ENCODE data around the gene RDH8.

The RDH8 gene

DNA sequence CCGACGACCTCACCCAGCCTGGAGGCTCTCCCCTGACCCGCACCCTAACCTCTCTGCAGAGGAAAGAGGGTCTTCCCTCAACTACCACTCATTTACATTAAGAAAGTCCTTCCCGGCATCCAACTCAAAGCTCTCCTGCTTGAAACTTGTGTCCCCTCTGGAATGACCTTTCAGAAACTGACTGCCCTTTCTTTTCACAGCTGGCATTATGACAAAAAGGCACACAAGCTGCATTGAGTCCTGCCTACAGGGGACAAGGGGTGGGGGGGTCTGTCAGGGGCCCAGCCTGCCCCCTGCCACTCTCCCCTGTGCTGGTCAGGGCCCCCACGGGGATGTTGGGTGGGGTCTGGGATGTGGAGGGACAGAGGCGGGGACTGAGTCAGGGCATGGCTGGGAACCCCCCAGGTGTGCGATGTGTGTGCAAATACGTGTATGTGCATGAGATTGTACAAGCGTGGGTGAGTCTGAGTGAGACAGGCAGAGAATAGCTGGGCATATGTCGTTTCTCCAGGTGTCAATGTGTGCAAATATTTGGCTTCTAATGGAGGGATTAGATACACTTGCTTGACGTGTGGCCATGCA lies 5.0 kb upstream of the RDH8 start:
- in situ Hi-C loops (cut with HindIII; ENCODE audit: low sequenced_read_pairs), result no loop called here
- no peak overlapping the region for H3K4me3 ChIP-seq (ENCODE audit: low read depth, low read length)
- no peak for DNase-seq (ENCODE audit: low read depth)
- TF ChIP-seq, protein P1, sequence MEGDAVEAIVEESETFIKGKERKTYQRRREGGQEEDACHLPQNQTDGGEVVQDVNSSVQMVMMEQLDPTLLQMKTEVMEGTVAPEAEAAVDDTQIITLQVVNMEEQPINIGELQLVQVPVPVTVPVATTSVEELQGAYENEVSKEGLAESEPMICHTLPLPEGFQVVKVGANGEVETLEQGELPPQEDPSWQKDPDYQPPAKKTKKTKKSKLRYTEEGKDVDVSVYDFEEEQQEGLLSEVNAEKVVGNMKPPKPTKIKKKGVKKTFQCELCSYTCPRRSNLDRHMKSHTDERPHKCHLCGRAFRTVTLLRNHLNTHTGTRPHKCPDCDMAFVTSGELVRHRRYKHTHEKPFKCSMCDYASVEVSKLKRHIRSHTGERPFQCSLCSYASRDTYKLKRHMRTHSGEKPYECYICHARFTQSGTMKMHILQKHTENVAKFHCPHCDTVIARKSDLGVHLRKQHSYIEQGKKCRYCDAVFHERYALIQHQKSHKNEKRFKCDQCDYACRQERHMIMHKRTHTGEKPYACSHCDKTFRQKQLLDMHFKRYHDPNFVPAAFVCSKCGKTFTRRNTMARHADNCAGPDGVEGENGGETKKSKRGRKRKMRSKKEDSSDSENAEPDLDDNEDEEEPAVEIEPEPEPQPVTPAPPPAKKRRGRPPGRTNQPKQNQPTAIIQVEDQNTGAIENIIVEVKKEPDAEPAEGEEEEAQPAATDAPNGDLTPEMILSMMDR (IDR thresholded peaks at IDR 0.05; ENCODE audit: low read depth, low read length, missing control alignments), result no peak

DNA sequence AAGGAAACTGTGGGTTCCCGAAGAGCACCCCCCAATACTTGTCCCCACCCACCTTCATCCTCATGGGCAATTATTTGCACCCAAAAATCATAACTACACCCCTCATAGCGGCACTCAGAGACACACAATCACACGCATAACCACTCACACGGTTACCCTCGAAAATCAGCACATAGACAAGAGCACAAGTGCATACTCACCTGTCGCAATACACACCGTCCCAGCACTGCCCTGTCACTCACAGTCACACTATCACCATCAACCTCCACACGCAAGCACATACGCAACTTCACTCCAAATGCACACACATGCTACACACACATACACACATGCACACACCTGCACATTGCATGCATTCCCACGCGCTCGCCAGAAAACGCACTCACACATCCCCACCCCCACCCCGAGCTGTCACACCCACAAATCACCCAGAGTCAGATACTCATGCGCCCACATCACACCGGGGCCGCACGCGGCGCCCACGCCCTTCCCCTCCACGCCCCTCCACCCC lies 3.5 kb upstream of the RDH8 start:
- in situ Hi-C loops (cut with HindIII; ENCODE audit: low sequenced_read_pairs), result loop anchor here (5.0 kb wide), 1 partner anchor 77 kb away; no protein-coding TSS in a partner anchor
- DNase-seq (ENCODE audit: low read depth), result no peak
- peak overlapping the region; percentile 16 for H3K4me3 ChIP-seq (ENCODE audit: low read depth, low read length)
- TF ChIP-seq, protein P1 (IDR thresholded peaks at IDR 0.05; ENCODE audit: low read depth, low read length, missing control alignments), result no peak

DNA sequence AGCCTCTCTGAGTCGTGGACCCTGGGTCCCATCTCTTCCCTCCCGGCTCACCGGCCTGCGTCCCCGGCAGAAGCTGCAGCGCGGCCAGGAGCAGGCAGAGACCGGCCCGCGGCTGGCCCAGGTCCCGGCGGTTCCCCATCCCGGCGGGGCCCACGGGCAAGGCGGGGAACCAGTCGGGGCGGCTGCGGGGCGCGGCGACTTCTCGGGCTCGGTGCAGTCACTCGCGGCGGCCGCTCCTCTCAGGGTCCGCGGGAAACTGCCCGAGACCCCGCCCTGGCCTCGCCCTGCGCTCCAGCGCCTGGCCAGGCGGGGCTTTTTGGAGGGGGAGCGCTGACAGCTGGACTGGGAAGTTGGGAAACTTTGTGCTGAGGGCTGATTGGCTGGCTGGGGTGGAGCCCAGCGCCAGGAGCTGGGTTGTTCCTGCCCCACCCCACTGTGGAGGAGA lies 3.0 kb upstream of the RDH8 start, which contains the start of gene COL5A3:
COL5A3 (minus strand) TSS at position 258 of the 445 bp plus-strand sequence; CDS start at position 139, 119 bp downstream.
- H3K4me3 ChIP-seq (ENCODE audit: low read depth, low read length), result peak within 1 kb of the TSS; percentile 16
- in situ Hi-C loops (cut with HindIII; ENCODE audit: low sequenced_read_pairs), result loop anchor here (5.0 kb wide), 1 partner anchor 78 kb away; no protein-coding TSS in a partner anchor
- DNase-seq (ENCODE audit: low read depth), result no peak
- TF ChIP-seq, protein P1 (IDR thresholded peaks at IDR 0.05; ENCODE audit: low read depth, low read length, missing control alignments), result no peak

DNA sequence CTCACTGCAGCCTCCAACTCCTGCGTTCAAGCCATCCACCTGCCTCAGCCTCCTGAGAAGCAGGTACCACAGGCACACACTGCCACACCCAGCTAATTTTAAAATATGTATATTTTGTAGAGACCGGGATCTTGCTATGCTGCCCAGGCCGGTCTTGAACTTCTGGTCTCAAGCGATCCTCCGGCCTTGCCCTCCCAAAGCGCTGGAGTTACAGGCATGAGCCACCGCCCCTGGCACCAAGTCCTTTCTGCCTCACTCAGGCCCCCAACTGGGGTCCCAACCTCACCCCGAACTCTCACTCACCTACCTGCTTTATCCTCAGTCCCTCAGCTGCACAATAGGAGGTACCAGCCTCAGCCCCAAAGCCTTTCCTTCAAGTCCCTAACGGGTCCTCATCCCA lies 2.3 kb upstream of the RDH8 start:
- in situ Hi-C loops (cut with HindIII; ENCODE audit: low sequenced_read_pairs), result loop anchor here (5.0 kb wide), 1 partner anchor 79 kb away; no protein-coding TSS in a partner anchor
- TF ChIP-seq, protein P1 (IDR thresholded peaks at IDR 0.05; ENCODE audit: low read depth, low read length, missing control alignments), result no peak
- DNase-seq (ENCODE audit: low read depth), result no peak
- H3K4me3 ChIP-seq (ENCODE audit: low read depth, low read length), result no peak overlapping the region

DNA sequence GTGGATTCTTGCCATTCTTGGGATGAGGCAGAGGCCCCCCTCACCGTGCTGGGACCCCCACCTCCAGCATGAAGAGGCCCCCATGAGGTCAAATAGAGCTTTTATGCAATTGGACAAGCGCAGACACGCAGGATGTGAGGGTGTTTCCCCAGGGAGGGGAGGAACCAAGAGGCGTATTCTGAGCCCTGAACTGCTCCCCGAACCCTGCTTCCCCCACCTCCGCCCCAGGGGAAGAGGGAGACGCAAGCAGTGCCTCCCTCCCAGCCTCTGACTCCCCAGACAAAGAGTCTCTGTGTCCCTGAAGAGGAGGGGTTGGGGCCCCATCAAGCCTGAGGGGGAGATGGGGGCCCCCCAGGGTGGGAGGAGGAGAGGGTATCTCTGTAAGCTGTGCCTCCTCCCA lies 1.3 kb upstream of the RDH8 start:
- in situ Hi-C loops (cut with HindIII; ENCODE audit: low sequenced_read_pairs), result loop anchor here (5.0 kb wide), 1 partner anchor 80 kb away; no protein-coding TSS in a partner anchor
- no peak overlapping the region for H3K4me3 ChIP-seq (ENCODE audit: low read depth, low read length)
- DNase-seq (ENCODE audit: low read depth), result no peak
- TF ChIP-seq, protein P1 (IDR thresholded peaks at IDR 0.05; ENCODE audit: low read depth, low read length, missing control alignments), result no peak

DNA sequence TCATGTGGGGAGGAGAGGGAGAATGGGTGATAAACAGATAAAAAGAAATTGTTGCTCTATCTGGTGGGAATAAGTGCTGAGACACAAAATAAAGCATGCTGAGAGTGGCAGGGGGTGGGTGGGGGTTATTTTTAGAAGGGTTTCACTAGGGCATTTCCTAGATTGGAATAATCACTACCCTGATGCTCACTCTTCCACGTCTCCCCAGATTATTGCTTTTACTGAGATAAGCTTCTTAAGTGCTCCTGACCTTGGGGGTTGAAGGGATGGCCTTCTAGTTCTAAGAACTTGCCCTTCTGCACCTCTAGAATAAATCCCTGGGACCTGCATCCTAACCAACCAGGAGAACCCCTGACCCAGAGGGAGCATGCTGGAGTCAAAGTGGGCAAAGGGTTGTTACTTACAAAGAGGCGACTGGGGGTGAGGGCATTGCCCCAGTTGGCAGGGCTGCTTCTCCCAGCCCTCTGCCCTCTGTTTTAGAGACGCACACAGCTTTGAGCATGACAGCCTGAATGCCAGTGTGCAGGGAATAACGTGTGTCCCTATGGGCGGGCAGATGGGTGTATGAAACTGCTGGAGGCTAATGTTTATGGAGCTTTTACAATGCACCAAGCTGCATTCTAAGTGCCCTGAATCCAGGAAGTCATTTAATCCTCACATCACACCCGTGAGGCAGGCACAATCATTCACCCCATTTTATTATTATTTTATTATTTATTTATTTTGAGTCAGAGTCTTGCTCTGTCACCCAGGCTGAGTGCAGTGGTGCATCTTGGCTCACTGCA lies 743 bp downstream of the RDH8 start:
- in situ Hi-C loops (cut with HindIII; ENCODE audit: low sequenced_read_pairs), result loop anchor here (5.0 kb wide), 1 partner anchor 82 kb away; no protein-coding TSS in a partner anchor
- TF ChIP-seq, protein P1 (IDR thresholded peaks at IDR 0.05; ENCODE audit: low read depth, low read length, missing control alignments), result no peak
- DNase-seq (ENCODE audit: low read depth), result no peak
- H3K4me3 ChIP-seq (ENCODE audit: low read depth, low read length), result no peak overlapping the region

All from astrocyte of the cerebellum (primary cell).